Caco-2 (cell line): ENCODE results near the gene PLCE1. TPM values are rescaled to one million over a fixed set of nuclear protein-coding genes. Genes with fewer than 3 reads are reported as not detected.

Source experiments
- BruUV-seq: library from RNA; stranded (reverse); fragments of 400-500 nt; replicated peaks from 2 replicates; lab custom pipeline; 2021; lab: Mats Ljungman, UMichigan
- CTCF ChIA-PET: fragments of 300-600 bp; sonication (Branson Sonifier 250); formaldehyde crosslinking; loops from one replicate; lab custom pipeline; 2022; ENCODE audit warnings: antibody characterized with exemption; lab: Charles Lee
- POLR2A ChIA-PET: fragments of 300-600 bp; sonication (Branson Sonifier 250); formaldehyde crosslinking; loops from one replicate; lab custom pipeline; 2022; ENCODE audit warnings: antibody characterized with exemption; lab: Charles Lee
- DNase-seq, 2 experiments: peaks; one replicate each; pipeline versions ENCODE4 v3.0.0 to v3.0.0-alpha.2; 2020 to 2022
- H3K27me3 ChIP-seq: replicated peaks from 2 replicates; pipeline ENCODE4 v1.6.0; 2011; ENCODE audit warnings: low read length; ENCODE audit not compliant: control insufficient read depth, insufficient read depth
- H3K36me3 ChIP-seq: 2 replicates; pipeline ENCODE4 v1.5.1; 2011; ENCODE audit warnings: low read length; ENCODE audit not compliant: control insufficient read depth, insufficient read depth
- H3K4me1 ChIP-seq: fragments of 250-450 bp; sonication (Bioruptor Pico); 2 replicates; pipeline ENCODE4 v1.5.1; 2020; ENCODE audit warnings: mild to moderate bottlenecking
- H3K4me3 ChIP-seq: 2 replicates; pipeline ENCODE4 v1.5.1; 2011; ENCODE audit warnings: low read depth, mild to moderate bottlenecking, control low read depth, low read length
- H3K9me3 ChIP-seq: fragments of 250-450 bp; sonication (Bioruptor Pico); 2 replicates; pipeline ENCODE4 v1.5.1; 2020; ENCODE audit warnings: mild to moderate bottlenecking, moderate library complexity
- H3K27ac Mint-ChIP-seq: one replicate; pipeline ENCODE4 v1.8.0; 2022; ENCODE audit warnings: mixed read lengths; ENCODE audit not compliant: unreplicated experiment
- H3K27me3 Mint-ChIP-seq: one replicate; pipeline ENCODE4 v1.8.0; 2022; ENCODE audit warnings: mixed read lengths; ENCODE audit not compliant: insufficient read depth, unreplicated experiment
- H3K36me3 Mint-ChIP-seq: one replicate; pipeline ENCODE4 v1.8.0; 2022; ENCODE audit warnings: mild to moderate bottlenecking, mixed read lengths; ENCODE audit not compliant: insufficient read depth, unreplicated experiment
- H3K4me1 Mint-ChIP-seq: one replicate; pipeline ENCODE4 v1.8.0; 2022; ENCODE audit warnings: low read depth, mixed read lengths; ENCODE audit not compliant: unreplicated experiment
- H3K4me3 Mint-ChIP-seq: one replicate; pipeline ENCODE4 v1.8.0; 2022; ENCODE audit warnings: mild to moderate bottlenecking, moderate library complexity, mixed read lengths; ENCODE audit not compliant: unreplicated experiment
- H3K9me3 Mint-ChIP-seq: one replicate; pipeline ENCODE4 v1.8.0; 2022; ENCODE audit warnings: mixed read lengths; ENCODE audit not compliant: unreplicated experiment
- intact Hi-C: fragments of 100-400 bp; cut with micrococcal nuclease; formaldehyde crosslinking; loops from one replicate; pipeline ENCODE4 v1.10.0; 2022; ENCODE audit not compliant: unreplicated experiment
- total RNA-seq: library from RNA; stranded (reverse); gene quantifications from 2 replicates; pipeline ENCODE4 v1.2.3, GENCODE V29; 2022
- TF ChIP-seq, protein P1 (sequence below), 2 experiments: fragments of 200-600 bp in 1 of 2; IDR thresholded peaks; 1 replicate in 1 of 2; 2 replicates in 1 of 2; pipeline versions ENCODE4 v1.5.1 to v1.8.0; 2011 to 2022; ENCODE audit warnings: antibody characterized with exemption in 1 of 2, control low read depth in 1 of 2, inconsistent platforms in 1 of 2, low read depth in 1 of 2, low read length in 1 of 2, mild to moderate bottlenecking in 1 of 2, moderate library complexity in 1 of 2; ENCODE audit not compliant: insufficient read depth in 1 of 2, severe bottlenecking in 1 of 2, unreplicated experiment in 1 of 2

The PLCE1 gene
- total RNA-seq, 1 experiment from 2014 or later: 12.8 TPM

DNA sequence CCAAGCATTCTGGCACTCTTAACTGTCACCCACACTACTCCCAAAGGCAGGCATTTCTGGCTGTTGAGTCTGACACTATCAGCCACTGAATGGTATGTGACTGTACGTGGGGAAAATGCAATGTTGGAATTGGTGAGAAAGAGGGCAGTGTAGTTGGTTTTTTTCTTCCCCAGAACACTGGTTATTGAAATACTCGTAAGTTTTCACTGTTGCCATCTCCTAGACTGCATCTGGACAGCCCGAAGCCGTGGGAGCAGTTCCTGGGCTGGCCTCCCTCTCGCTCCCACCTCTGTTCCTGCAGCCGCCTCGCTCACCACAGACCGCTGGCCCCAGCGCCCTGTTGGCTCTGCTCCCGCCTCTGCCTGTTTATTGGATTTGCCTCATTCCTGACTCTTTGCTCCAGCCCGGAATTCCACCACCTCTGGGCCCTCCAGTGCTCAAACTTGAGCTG, 5.7 kb downstream of the PLCE1 start:
- DNase-seq: no peak
- TF ChIP-seq, protein P1, sequence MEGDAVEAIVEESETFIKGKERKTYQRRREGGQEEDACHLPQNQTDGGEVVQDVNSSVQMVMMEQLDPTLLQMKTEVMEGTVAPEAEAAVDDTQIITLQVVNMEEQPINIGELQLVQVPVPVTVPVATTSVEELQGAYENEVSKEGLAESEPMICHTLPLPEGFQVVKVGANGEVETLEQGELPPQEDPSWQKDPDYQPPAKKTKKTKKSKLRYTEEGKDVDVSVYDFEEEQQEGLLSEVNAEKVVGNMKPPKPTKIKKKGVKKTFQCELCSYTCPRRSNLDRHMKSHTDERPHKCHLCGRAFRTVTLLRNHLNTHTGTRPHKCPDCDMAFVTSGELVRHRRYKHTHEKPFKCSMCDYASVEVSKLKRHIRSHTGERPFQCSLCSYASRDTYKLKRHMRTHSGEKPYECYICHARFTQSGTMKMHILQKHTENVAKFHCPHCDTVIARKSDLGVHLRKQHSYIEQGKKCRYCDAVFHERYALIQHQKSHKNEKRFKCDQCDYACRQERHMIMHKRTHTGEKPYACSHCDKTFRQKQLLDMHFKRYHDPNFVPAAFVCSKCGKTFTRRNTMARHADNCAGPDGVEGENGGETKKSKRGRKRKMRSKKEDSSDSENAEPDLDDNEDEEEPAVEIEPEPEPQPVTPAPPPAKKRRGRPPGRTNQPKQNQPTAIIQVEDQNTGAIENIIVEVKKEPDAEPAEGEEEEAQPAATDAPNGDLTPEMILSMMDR (IDR thresholded peaks at IDR 0.05; ENCODE audit: insufficient read depth in 1 of 2, low read depth in 1 of 2, low read length in 1 of 2, severe bottlenecking in 1 of 2, unreplicated experiment in 1 of 2): no peak
- Histone ChIP-seq H3K36me3 (no peaks in the 10 kb centered on the region; the same call in 1 of the 2 replicates), H3K27me3 (no peaks in the 10 kb centered on the region), H3K4me3 (no peak overlapping the region), H3K9me3 (no peaks in the 10 kb centered on the region), H3K4me1 (peaks cover 63% of the 10 kb centered on the region)
- peak overlapping the region; percentile 33 for H3K27ac Mint-ChIP-seq
- H3K9me3 Mint-ChIP-seq: no peaks in the 10 kb centered on the region
- no peaks in the 10 kb centered on the region for H3K36me3 Mint-ChIP-seq
- H3K4me3 Mint-ChIP-seq: no peak overlapping the region
- ChIA-PET CTCF (no interaction called here), POLR2A (no interaction called here)
- peaks cover 55% of the 10 kb centered on the region for H3K4me1 Mint-ChIP-seq
- intact Hi-C loops: no loop called here
- H3K27me3 Mint-ChIP-seq: no peaks in the 10 kb centered on the region
- no TSS peak for BruUV-seq

DNA sequence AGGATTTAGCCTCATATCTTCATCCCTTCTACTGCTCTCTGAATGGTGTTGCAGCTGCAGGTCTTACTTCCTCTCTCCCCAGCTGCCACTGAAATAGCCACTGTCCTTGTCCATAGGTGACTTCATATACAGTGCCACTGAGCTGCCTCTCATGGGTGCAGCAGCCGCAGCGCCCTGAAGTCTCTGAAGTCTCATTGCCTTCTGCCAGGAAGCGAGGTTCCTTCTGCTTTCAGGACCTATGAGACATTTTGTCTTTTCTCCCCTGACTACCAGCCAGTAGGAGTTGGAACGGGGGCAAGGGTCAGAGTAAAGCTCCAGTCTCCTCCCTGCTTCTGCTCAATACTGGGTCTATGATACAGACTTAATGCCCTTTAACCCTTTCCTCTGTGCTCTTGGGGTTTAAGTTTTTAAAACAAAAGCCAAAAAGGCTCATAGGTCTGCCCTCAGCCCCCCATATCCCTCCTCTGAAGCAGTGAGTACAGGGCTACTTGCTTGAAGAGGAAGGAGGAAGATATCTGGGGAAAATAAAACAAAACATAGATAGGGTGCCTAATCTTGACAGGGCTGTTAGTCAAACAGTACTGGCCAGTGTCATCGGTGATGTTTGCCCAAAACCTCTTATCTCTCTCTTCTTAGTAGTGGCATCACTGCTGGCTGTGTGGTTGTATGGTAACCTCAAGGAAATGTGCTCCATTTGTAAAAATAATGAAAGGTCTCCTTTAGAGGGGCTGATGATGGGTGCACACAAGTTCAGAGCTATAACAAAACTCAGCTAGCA, 7.1 kb downstream of the PLCE1 start:
- no TSS peak for BruUV-seq
- Histone ChIP-seq H3K27me3 (no peaks in the 10 kb centered on the region), H3K9me3 (no peaks in the 10 kb centered on the region), H3K4me1 (peaks cover 65% of the 10 kb centered on the region), H3K36me3 (no peaks in the 10 kb centered on the region; the same call in 1 of the 2 replicates), H3K4me3 (no peak overlapping the region)
- CTCF ChIA-PET: no interaction called here
- peak overlapping the region; percentile 6 for H3K4me3 Mint-ChIP-seq
- H3K4me1 Mint-ChIP-seq: peaks cover 54% of the 10 kb centered on the region
- H3K36me3 Mint-ChIP-seq: no peaks in the 10 kb centered on the region
- H3K9me3 Mint-ChIP-seq: no peaks in the 10 kb centered on the region
- TF ChIP-seq, protein P1 (IDR thresholded peaks at IDR 0.05; ENCODE audit: insufficient read depth in 1 of 2, low read depth in 1 of 2, low read length in 1 of 2, severe bottlenecking in 1 of 2, unreplicated experiment in 1 of 2): no peak
- H3K27me3 Mint-ChIP-seq: no peaks in the 10 kb centered on the region
- peak; percentile 29 to 47 for DNase-seq
- intact Hi-C loops: loop anchor here (2.0 kb wide), 1 partner anchor 84 kb away; no protein-coding TSS in a partner anchor
- peak overlapping the region; percentile 11 for H3K27ac Mint-ChIP-seq
- POLR2A ChIA-PET: no interaction called here

- CTCF ChIA-PET: no interaction called here
- no peaks in the 10 kb centered on the region for H3K27me3 Mint-ChIP-seq
- no peaks in the 10 kb centered on the region for H3K36me3 Mint-ChIP-seq
- Histone ChIP-seq H3K4me3 (no peak overlapping the region), H3K27me3 (no peaks in the 10 kb centered on the region), H3K9me3 (no peaks in the 10 kb centered on the region), H3K4me1 (peaks cover 66% of the 10 kb centered on the region), H3K36me3 (no peaks in the 10 kb centered on the region; the same call in 1 of the 2 replicates)
- POLR2A ChIA-PET: no interaction called here
- no TSS peak for BruUV-seq
- no peak for DNase-seq
- H3K27ac Mint-ChIP-seq: no peak overlapping the region
- H3K4me1 Mint-ChIP-seq: peaks cover 52% of the 10 kb centered on the region
- TF ChIP-seq, protein P1 (IDR thresholded peaks at IDR 0.05; ENCODE audit: insufficient read depth in 1 of 2, low read depth in 1 of 2, low read length in 1 of 2, severe bottlenecking in 1 of 2, unreplicated experiment in 1 of 2): no peak
- H3K4me3 Mint-ChIP-seq: no peak overlapping the region
- no peaks in the 10 kb centered on the region for H3K9me3 Mint-ChIP-seq
- intact Hi-C loops: loop anchor here (2.0 kb wide), 1 partner anchor 85 kb away; no protein-coding TSS in a partner anchor
These were observed 7.7 kb downstream of the PLCE1 start for GRCh38 chr10:94001416-94001810.
